GM12892 (cell line): Measurements from ENCODE around the gene ABCG8.

Experiments used
- POLR2A ChIP-seq: IDR thresholded peaks from 2 replicates; pipeline ENCODE4 v1.6.1; 2011; ENCODE audit warnings: low read depth, low read length, control low read depth
- POLR2AphosphoS5 ChIP-seq: IDR thresholded peaks from 2 replicates; pipeline ENCODE4 v1.6.1; 2011; ENCODE audit warnings: low read depth, low read length, control low read depth
- TAF1 ChIP-seq: IDR thresholded peaks from 2 replicates; pipeline ENCODE4 v1.6.1; 2011; ENCODE audit warnings: low read depth, mild to moderate bottlenecking, control low read depth, low read length, borderline replicate concordance

DNA sequence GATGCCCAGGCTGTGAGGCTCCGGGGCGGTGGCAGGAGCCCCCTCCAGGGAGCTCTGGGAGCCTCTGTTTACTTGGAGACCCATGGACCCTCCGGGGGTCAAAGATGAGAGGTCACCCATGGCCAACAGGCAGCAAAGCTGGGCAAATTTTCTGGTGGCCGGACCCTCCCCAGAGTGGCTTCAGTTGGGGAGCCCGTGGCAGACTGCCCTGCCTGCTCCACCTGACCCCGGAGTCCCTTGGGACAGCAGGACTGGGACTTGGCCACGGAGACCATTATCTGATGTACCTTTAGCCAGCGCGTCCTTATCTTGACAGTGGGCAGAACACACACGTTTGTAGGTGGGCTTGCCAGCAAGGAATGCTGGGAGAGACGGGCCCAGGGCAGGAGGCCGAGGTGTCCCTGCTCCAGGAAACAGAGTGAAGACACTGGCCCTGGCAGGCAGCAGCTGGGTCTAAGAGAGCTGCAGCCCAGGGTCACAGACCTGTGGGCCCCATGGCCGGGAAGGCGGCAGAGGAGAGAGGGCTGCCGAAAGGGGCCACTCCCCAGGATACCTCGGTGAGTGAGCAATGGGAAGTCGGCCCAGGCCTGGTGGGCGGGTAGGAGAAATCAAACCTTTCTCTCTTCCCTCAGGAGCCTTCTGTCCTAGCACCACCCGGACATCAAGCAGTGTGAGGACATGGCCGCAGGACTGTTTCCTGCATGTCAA is at the start of gene ABCG8, which contains the start of gene ABCG5:
- TF ChIP-seq TAF1 (no peak), POLR2A (no peak), POLR2AphosphoS5 (no peak)
